ENCODE data around the gene ZBTB16. TPM values are rescaled to one million over a fixed set of nuclear protein-coding genes. Genes with fewer than 3 reads are reported as not detected.

ZBTB16 gene
- total RNA-seq, 1 donor from 2014 or later, result 25.4 TPM

- DNase-seq (ENCODE audit: low spot score), result peak; percentile 83
- intact Hi-C loops (cut with DNase I), result loop anchor here (2.0 kb wide), 1 partner anchor 100 kb away; no protein-coding TSS in a partner anchor
Measured at GRCh38 chr11:114061048-114061680, 1.7 kb downstream of the ZBTB16 start.

GRCh38 chr11:114061681-114062049 is 2.2 kb downstream of the ZBTB16 start:
- intact Hi-C loops (cut with DNase I), result loop anchor here (2.0 kb wide), 1 partner anchor 99 kb away; no protein-coding TSS in a partner anchor
- peak; percentile 79 for DNase-seq (ENCODE audit: low spot score)

- no peak for DNase-seq (ENCODE audit: low spot score)
- intact Hi-C loops (cut with DNase I), result no loop called here
Measured at GRCh38 chr11:114062272-114062671, 2.8 kb downstream of the ZBTB16 start.

GRCh38 chr11:114063149-114063828 is 3.8 kb downstream of the ZBTB16 start:
- intact Hi-C loops (cut with DNase I), result no loop called here

GRCh38 chr11:114063829-114064201 is 4.3 kb downstream of the ZBTB16 start:
- DNase-seq (ENCODE audit: low spot score), result no peak
- intact Hi-C loops (cut with DNase I), result no loop called here

More at GRCh38 chr11:114063149-114063828, 3.8 kb downstream of the ZBTB16 start:
- peak; percentile 69 for DNase-seq (ENCODE audit: low spot score)

- intact Hi-C loops (cut with DNase I), result no loop called here
- peak; percentile 72 for DNase-seq (ENCODE audit: low spot score)
Measured at GRCh38 chr11:114064216-114064615, 4.7 kb downstream of the ZBTB16 start.

GRCh38 chr11:114065094-114065493 is 5.6 kb downstream of the ZBTB16 start:
- intact Hi-C loops (cut with DNase I), result no loop called here
- DNase-seq (ENCODE audit: low spot score), result no peak

GRCh38 chr11:114066046-114066648 is 6.6 kb downstream of the ZBTB16 start:
- intact Hi-C loops (cut with DNase I), result no loop called here

GRCh38 chr11:114068327-114068726 is 8.8 kb downstream of the ZBTB16 start:
- DNase-seq (ENCODE audit: low spot score), result no peak
- intact Hi-C loops (cut with DNase I), result no loop called here

More at GRCh38 chr11:114066046-114066648, 6.6 kb downstream of the ZBTB16 start:
- DNase-seq (ENCODE audit: low spot score), result no peak

GRCh38 chr11:114070464-114071139 is 11.1 kb downstream of the ZBTB16 start:
- DNase-seq (ENCODE audit: low spot score), result no peak
- intact Hi-C loops (cut with DNase I), result no loop called here

GRCh38 chr11:114073007-114073827 is 13.7 kb downstream of the ZBTB16 start:
- DNase-seq (ENCODE audit: low spot score), result peak; percentile 35

GRCh38 chr11:114073828-114074381 is 14.4 kb downstream of the ZBTB16 start:
- intact Hi-C loops (cut with DNase I), result no loop called here

More at GRCh38 chr11:114073007-114073827, 13.7 kb downstream of the ZBTB16 start:
- intact Hi-C loops (cut with DNase I), result no loop called here

GRCh38 chr11:114074546-114075343 is 15.2 kb downstream of the ZBTB16 start:
- peak; percentile 81 for DNase-seq (ENCODE audit: low spot score)
- intact Hi-C loops (cut with DNase I), result loop anchor here (5.0 kb wide), 2 partner anchors 38 to 88 kb away; no protein-coding TSS in a partner anchor

More at GRCh38 chr11:114073828-114074381, 14.4 kb downstream of the ZBTB16 start:
- peak; percentile 68 for DNase-seq (ENCODE audit: low spot score)

- intact Hi-C loops (cut with DNase I), result loop anchor here (5.0 kb wide), 2 partner anchors 37 to 87 kb away; no protein-coding TSS in a partner anchor
- DNase-seq (ENCODE audit: low spot score), result no peak
Measured at GRCh38 chr11:114075344-114075610, 15.8 kb downstream of the ZBTB16 start.

- peak; percentile 75 for DNase-seq (ENCODE audit: low spot score)
- intact Hi-C loops (cut with DNase I), result loop anchor here (5.0 kb wide), 2 partner anchors 36 to 86 kb away; no protein-coding TSS in a partner anchor
Measured at GRCh38 chr11:114075891-114076441, 16.5 kb downstream of the ZBTB16 start.

GRCh38 chr11:114076921-114077331 is 17.4 kb downstream of the ZBTB16 start:
- DNase-seq (ENCODE audit: low spot score), result no peak
- intact Hi-C loops (cut with DNase I), result loop anchor here (5.0 kb wide), 2 partner anchors 35 to 85 kb away; no protein-coding TSS in a partner anchor

- intact Hi-C loops (cut with DNase I), result loop anchor here (5.0 kb wide), 2 partner anchors 35 to 85 kb away; no protein-coding TSS in a partner anchor
- no peak for DNase-seq (ENCODE audit: low spot score)
Measured at GRCh38 chr11:114077482-114078305, 18.2 kb downstream of the ZBTB16 start.

Measured in cardiac septum (tissue), 1 donor.